ENCODE measurements around the gene PSMD5. TPM values are rescaled to one million over a fixed set of nuclear protein-coding genes. Genes with fewer than 3 reads are reported as not detected.

The PSMD5 gene
- total and polyA plus RNA-seq, 2 of the 4 experiments (the other 2 are of a cell fraction), result 25.6 to 26.1 TPM

DNA sequence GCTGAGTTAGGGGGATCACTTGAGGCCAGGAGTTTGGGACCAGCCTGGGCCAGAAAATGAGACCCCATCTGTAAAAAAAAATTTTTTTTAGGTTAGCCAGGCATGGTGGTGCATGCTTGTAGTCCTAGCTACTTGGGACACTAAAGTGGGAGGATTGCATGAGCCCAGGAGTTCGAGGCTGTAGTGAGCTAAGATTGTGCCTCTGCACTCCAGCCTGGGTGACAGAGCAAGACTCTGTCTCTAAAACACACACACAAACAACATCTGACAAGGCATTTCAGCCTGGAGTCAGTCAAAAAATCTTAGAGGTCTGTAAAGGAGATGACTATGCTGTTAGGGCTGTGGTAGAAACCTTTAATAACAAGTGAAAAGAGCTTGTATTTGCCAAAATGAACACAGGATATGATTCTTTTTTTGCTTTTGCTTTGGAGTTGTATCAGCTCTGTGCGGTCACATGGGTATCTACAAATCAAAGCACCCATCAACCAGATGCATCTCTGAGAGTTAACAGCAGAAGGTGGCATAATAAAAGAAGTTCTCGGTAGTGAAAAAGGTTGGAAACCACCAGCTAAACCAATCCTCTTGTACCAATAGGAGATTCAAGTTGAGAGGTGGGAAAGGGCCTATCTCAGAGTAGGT, 3.6 kb upstream of the PSMD5 start:
- no peak overlapping the region for H2AK5ac ChIP-seq (ENCODE audit: low read depth, low read length)
- H2BK15ac ChIP-seq (ENCODE audit: low read depth, low read length), result no peak overlapping the region
- no peak overlapping the region for H2BK120ac ChIP-seq (ENCODE audit: low read depth, low read length)
- no peak for ATAC-seq (ENCODE audit: low read depth)
- H3K27me3 ChIP-seq (ENCODE audit: control insufficient read depth, insufficient read depth, low read length), result no peaks in the 10 kb centered on the region
- DNase-seq, result no peak
- H3K36me3 ChIP-seq (ENCODE audit: control insufficient read depth, insufficient read depth, low read length), result peaks cover 2% of the 10 kb centered on the region
- no peak overlapping the region for H3K56ac ChIP-seq (ENCODE audit: extremely low read depth, insufficient read depth, low read length)
- no peak overlapping the region for H4K91ac ChIP-seq (ENCODE audit: insufficient read depth, low read depth, low read length)
- H3K9ac ChIP-seq (ENCODE audit: low read depth, low read length), result no peak overlapping the region
- no peak overlapping the region for H2BK5ac ChIP-seq (ENCODE audit: low read depth, low read length, poor library complexity, severe bottlenecking)
- peaks cover 9% of the 10 kb centered on the region; the same call in 1 of the 2 replicates for H3K9me1 ChIP-seq (ENCODE audit: insufficient read depth, low read length)
- no peaks in the 10 kb centered on the region for H4K20me1 ChIP-seq (ENCODE audit: insufficient read depth, low read length)
- H4K5ac ChIP-seq (ENCODE audit: low read depth, low read length), result no peak overlapping the region
- no CpG with 5 or more reads among the region's 3 CpGs for WGBS, 2 experiments (ENCODE audit: extremely low coverage in 2 of 2, insufficient read length in 1 of 2)
- no peak overlapping the region for H2BK20ac ChIP-seq (ENCODE audit: low read depth, low read length)
- CTCF ChIA-PET, result interaction anchor here (0.6 kb wide), 1 partner anchor 665 kb away, joined by 3 read pairs; no protein-coding TSS in a partner anchor
- no peak overlapping the region for H3K18ac ChIP-seq (ENCODE audit: low read depth, low read length)
- in situ Hi-C loops (cut with MboI; ENCODE audit: low sequenced_read_pairs) (no loop called here), intact Hi-C loops (cut with micrococcal nuclease) (no loop called here), dilution Hi-C loops (cut with HindIII; ENCODE audit: low sequenced_read_pairs, unreplicated experiment) (no loop called here)
- H3K9me3 ChIP-seq (ENCODE audit: control insufficient read depth, insufficient read depth, low read length), result no peaks in the 10 kb centered on the region
- H3K4me3 ChIP-seq (ENCODE audit: insufficient read depth, low read depth, low read length), result no peak overlapping the region
- no peak overlapping the region for H2AFZ ChIP-seq (replicated peaks; ENCODE audit: low read length, poor library complexity)
- H3K4me2 ChIP-seq (ENCODE audit: low read depth, low read length), result no peak overlapping the region
- no peak overlapping the region for H4K8ac ChIP-seq (ENCODE audit: low read depth in 2 of 2, low read length in 2 of 2)
- no TSS peak for BruUV-seq (replicated peaks)
- H3K14ac ChIP-seq (replicated peaks; ENCODE audit: low read depth, low read length), result no peak overlapping the region
- H3K4me1 ChIP-seq (ENCODE audit: control insufficient read depth, insufficient read depth, low read length), result peaks cover 4% of the 10 kb centered on the region
- H3K4ac ChIP-seq (ENCODE audit: low read depth, low read length), result no peak overlapping the region
- no peak for TF ChIP-seq NFE2L2 (IDR thresholded peaks at IDR 0.05; ENCODE audit: low read depth, low read length)
- no peak for TF ChIP-seq MAZ (IDR thresholded peaks at IDR 0.05; ENCODE audit: borderline replicate concordance, low read depth, low read length)
- no peak for TF ChIP-seq RAD21 (IDR thresholded peaks at IDR 0.05; ENCODE audit: low read length)
- TF ChIP-seq BHLHE40 (IDR thresholded peaks at IDR 0.05; ENCODE audit: low read depth, low read length), result no peak
- TF ChIP-seq, protein P1, sequence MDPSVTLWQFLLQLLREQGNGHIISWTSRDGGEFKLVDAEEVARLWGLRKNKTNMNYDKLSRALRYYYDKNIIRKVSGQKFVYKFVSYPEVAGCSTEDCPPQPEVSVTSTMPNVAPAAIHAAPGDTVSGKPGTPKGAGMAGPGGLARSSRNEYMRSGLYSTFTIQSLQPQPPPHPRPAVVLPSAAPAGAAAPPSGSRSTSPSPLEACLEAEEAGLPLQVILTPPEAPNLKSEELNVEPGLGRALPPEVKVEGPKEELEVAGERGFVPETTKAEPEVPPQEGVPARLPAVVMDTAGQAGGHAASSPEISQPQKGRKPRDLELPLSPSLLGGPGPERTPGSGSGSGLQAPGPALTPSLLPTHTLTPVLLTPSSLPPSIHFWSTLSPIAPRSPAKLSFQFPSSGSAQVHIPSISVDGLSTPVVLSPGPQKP (IDR thresholded peaks at IDR 0.05; ENCODE audit: borderline replicate concordance, low read depth, low read length), result no peak
- no peak for TF ChIP-seq MXI1 (IDR thresholded peaks at IDR 0.05; ENCODE audit: borderline replicate concordance, low read depth, low read length)
- no peak for TF ChIP-seq CEBPB (IDR thresholded peaks at IDR 0.05; ENCODE audit: low read depth, low read length)
- TF ChIP-seq RFX5 (IDR thresholded peaks at IDR 0.05; ENCODE audit: low read depth, low read length), result no peak
- no peak for TF ChIP-seq POLR2A (IDR thresholded peaks at IDR 0.05; ENCODE audit: low read depth, low read length)
- TF ChIP-seq SMC3 (IDR thresholded peaks at IDR 0.05; ENCODE audit: low read depth, low read length), result no peak
- TF ChIP-seq FOS (IDR thresholded peaks at IDR 0.05; ENCODE audit: low read depth, low read length), result no peak
- no peak for TF ChIP-seq MAFK (IDR thresholded peaks at IDR 0.05; ENCODE audit: low read depth, low read length)
- TF ChIP-seq, protein P2, sequence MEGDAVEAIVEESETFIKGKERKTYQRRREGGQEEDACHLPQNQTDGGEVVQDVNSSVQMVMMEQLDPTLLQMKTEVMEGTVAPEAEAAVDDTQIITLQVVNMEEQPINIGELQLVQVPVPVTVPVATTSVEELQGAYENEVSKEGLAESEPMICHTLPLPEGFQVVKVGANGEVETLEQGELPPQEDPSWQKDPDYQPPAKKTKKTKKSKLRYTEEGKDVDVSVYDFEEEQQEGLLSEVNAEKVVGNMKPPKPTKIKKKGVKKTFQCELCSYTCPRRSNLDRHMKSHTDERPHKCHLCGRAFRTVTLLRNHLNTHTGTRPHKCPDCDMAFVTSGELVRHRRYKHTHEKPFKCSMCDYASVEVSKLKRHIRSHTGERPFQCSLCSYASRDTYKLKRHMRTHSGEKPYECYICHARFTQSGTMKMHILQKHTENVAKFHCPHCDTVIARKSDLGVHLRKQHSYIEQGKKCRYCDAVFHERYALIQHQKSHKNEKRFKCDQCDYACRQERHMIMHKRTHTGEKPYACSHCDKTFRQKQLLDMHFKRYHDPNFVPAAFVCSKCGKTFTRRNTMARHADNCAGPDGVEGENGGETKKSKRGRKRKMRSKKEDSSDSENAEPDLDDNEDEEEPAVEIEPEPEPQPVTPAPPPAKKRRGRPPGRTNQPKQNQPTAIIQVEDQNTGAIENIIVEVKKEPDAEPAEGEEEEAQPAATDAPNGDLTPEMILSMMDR (conservative IDR thresholded peaks at IDR 0.05; ENCODE audit: low read depth, low read length), result no peak
- no peak for TF ChIP-seq CHD1 (IDR thresholded peaks at IDR 0.05; ENCODE audit: low read depth, low read length)
- TF ChIP-seq RCOR1 (IDR thresholded peaks at IDR 0.05; ENCODE audit: insufficient replicate concordance, low read length), result no peak
- TF ChIP-seq, protein P3, sequence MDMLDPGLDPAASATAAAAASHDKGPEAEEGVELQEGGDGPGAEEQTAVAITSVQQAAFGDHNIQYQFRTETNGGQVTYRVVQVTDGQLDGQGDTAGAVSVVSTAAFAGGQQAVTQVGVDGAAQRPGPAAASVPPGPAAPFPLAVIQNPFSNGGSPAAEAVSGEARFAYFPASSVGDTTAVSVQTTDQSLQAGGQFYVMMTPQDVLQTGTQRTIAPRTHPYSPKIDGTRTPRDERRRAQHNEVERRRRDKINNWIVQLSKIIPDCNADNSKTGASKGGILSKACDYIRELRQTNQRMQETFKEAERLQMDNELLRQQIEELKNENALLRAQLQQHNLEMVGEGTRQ (IDR thresholded peaks at IDR 0.05; ENCODE audit: low read depth, low read length), result no peak
- H3K79me1 ChIP-seq (ENCODE audit: low read depth in 1 of 2, low read length in 2 of 2), result peaks cover 10 to 39% of the 10 kb centered on the region in 2 experiments; a peak in 3 of 4 replicates
- POLR2A ChIA-PET (ENCODE audit: unreplicated experiment), result no interaction called here
- no peak overlapping the region; the same call in 1 of the 2 replicates for H3K23ac ChIP-seq (ENCODE audit: low read depth, low read length)
- no peak overlapping the region for H3K27ac ChIP-seq (ENCODE audit: insufficient read depth, low read length)
- H2AK9ac ChIP-seq (replicated peaks; ENCODE audit: low read depth, low read length, poor library complexity), result no peak overlapping the region

Measured in IMR-90 (cell line).